Measurements from ENCODE around the gene CEP85L. TPM values are rescaled to one million over a fixed set of nuclear protein-coding genes. Genes with fewer than 3 reads are reported as not detected.

Gene CEP85L
- polyA plus RNA-seq (2013, experiment 1 of 2; ENCODE audit: insufficient read length) = 3.4 TPM
- polyA plus RNA-seq (2013, experiment 2 of 2; ENCODE audit: insufficient read length) = 4.7 TPM

GRCh38 chr6:118651282-118652050 lies at the start of gene CEP85L:
TSS of gene CEP85L (minus strand) at chr6:118651591. CDS start at chr6:118651269, 322 bp downstream.
- DNase-seq = peak; percentile 92

- DNase-seq = no peak
These were observed 49.1 kb upstream of the CEP85L start for GRCh38 chr6:118700531-118700930.

GRCh38 chr6:118697554-118697953 lies 46.2 kb upstream of the CEP85L start:
- no peak for DNase-seq

GRCh38 chr6:118696271-118696670 lies 44.9 kb upstream of the CEP85L start:
- DNase-seq = no peak

GRCh38 chr6:118693562-118693961 lies 42.2 kb upstream of the CEP85L start:
- no peak for DNase-seq

- peak; percentile 11 for DNase-seq
These were observed 34.5 kb upstream of the CEP85L start for GRCh38 chr6:118685823-118686449.

GRCh38 chr6:118683881-118684872 lies 32.8 kb upstream of the CEP85L start:
- DNase-seq = no peak

GRCh38 chr6:118680452-118681095 lies 29.2 kb upstream of the CEP85L start:
- DNase-seq = no peak

GRCh38 chr6:118679327-118679901 lies 28.0 kb upstream of the CEP85L start:
- DNase-seq = peak; percentile 16

- no peak for DNase-seq
These were observed 27.5 kb upstream of the CEP85L start for GRCh38 chr6:118678866-118679265.

GRCh38 chr6:118677193-118677592 lies 25.8 kb upstream of the CEP85L start:
- no peak for DNase-seq

GRCh38 chr6:118675225-118675624 lies 23.8 kb upstream of the CEP85L start:
- no peak for DNase-seq

- DNase-seq = no peak
These were observed 23.4 kb upstream of the CEP85L start for GRCh38 chr6:118674772-118675171.

GRCh38 chr6:118672678-118673077 lies 21.3 kb upstream of the CEP85L start:
- no peak for DNase-seq

GRCh38 chr6:118669561-118669960 lies 18.2 kb upstream of the CEP85L start:
- no peak for DNase-seq

GRCh38 chr6:118668761-118669385 lies 17.5 kb upstream of the CEP85L start:
- peak; percentile 59 for DNase-seq

GRCh38 chr6:118667988-118668387 lies 16.6 kb upstream of the CEP85L start:
- no peak for DNase-seq

GRCh38 chr6:118665011-118665410 lies 13.6 kb upstream of the CEP85L start:
- DNase-seq = no peak

- no peak for DNase-seq
These were observed 12.9 kb upstream of the CEP85L start for GRCh38 chr6:118663993-118664985.

- no peak for DNase-seq
These were observed 10.4 kb upstream of the CEP85L start for GRCh38 chr6:118661831-118662230.

Measured in fibroblast of skin of back (primary cell).